ENCODE measurements around the gene BCAS3.

Gene BCAS3

DNA sequence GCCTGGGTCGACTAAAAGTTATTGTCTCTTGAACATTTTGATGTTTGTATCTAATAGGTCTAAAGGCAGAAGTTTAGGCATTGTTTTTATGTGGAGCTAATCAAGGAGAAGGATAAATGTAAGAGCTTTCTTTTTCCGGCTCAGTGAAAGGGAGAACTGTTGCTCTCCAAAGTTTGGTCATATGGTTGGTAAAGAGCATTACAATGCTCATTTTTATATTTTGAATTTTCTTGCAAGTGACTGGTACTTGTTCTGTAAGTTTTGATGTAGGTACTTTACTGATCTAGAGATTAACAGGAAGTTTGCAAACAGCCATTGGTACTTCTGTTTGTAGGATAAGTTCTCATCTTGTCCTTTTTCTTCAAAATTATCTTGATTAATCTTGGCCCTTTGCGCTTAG, 30.9 kb upstream of the BCAS3 start:
- H3K18ac ChIP-seq (ENCODE audit: low read length) = no peak overlapping the region
- H2AK5ac ChIP-seq (ENCODE audit: low read length) = no peak overlapping the region
- H3K4me2 ChIP-seq (ENCODE audit: low read length) = no peak overlapping the region
- H4K8ac ChIP-seq (ENCODE audit: low read depth, low read length) = no peak overlapping the region
- H3K79me1 ChIP-seq (ENCODE audit: low read length) = no peaks in the 10 kb centered on the region
- H3K4ac ChIP-seq (ENCODE audit: low read depth, low read length) = no peak overlapping the region
- no peaks in the 10 kb centered on the region for H3K4me1 ChIP-seq (ENCODE audit: control insufficient read depth, low read depth, low read length)
- no peak overlapping the region for H3K27ac ChIP-seq (ENCODE audit: low read depth, low read length)
- no peak overlapping the region for H2BK120ac ChIP-seq (ENCODE audit: low read depth, low read length)
- no peaks in the 10 kb centered on the region for H3K36me3 ChIP-seq (ENCODE audit: control insufficient read depth, insufficient read depth, low read length)
- H2BK15ac ChIP-seq (replicated peaks; ENCODE audit: low read depth) = no peak overlapping the region
- no peak for DNase-seq
- H3K4me3 ChIP-seq (ENCODE audit: low read length) = no peak overlapping the region
- no peaks in the 10 kb centered on the region for H3K79me2 ChIP-seq (ENCODE audit: control insufficient read depth, insufficient read depth, low read length)
- H3K23ac ChIP-seq (ENCODE audit: low read length) = no peak overlapping the region
- no CpG with 5 or more reads among the region's 3 CpGs for WGBS (ENCODE audit: extremely low coverage, insufficient coverage, low lambda C conversion rate)
- no peak overlapping the region for H3K56ac ChIP-seq (ENCODE audit: low read length)
- no peak overlapping the region for H2BK5ac ChIP-seq (ENCODE audit: low read length)
- no peak overlapping the region for H4K5ac ChIP-seq (ENCODE audit: low read length)
- H3K27me3 ChIP-seq (ENCODE audit: insufficient read depth, low read length, poor library complexity) = no peaks in the 10 kb centered on the region
- no peak overlapping the region for H3K9ac ChIP-seq (ENCODE audit: low read length)

DNA sequence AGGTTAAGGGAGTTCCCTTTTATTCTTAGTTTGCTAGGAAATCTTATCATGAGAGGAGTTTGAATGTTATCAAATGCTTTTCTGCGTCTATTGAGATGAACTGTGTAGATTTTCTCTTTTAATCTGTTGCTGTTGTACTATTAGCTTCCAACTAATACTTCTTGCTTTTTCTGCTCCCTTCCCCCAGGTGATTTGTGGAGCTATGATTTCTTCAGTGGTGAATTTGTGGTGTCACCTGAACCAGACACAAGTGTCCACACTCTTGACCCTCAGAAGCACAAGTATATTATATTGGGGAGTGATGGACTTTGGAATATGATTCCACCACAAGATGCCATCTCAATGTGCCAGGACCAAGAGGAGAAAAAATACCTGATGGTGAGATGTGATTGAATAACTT, 29.9 kb upstream of the BCAS3 start:
- no peak overlapping the region for H2BK15ac ChIP-seq (replicated peaks; ENCODE audit: low read depth)
- no peak overlapping the region for H4K5ac ChIP-seq (ENCODE audit: low read length)
- H3K4me1 ChIP-seq (ENCODE audit: control insufficient read depth, low read depth, low read length) = no peaks in the 10 kb centered on the region
- no peak overlapping the region for H4K8ac ChIP-seq (ENCODE audit: low read depth, low read length)
- DNase-seq = no peak
- WGBS (ENCODE audit: extremely low coverage, insufficient coverage, low lambda C conversion rate) = no CpG with 5 or more reads among the region's 1 CpG
- H3K9ac ChIP-seq (ENCODE audit: low read length) = no peak overlapping the region
- H2AK5ac ChIP-seq (ENCODE audit: low read length) = no peak overlapping the region
- no peak overlapping the region for H3K4ac ChIP-seq (ENCODE audit: low read depth, low read length)
- H3K27me3 ChIP-seq (ENCODE audit: insufficient read depth, low read length, poor library complexity) = no peaks in the 10 kb centered on the region
- H3K79me1 ChIP-seq (ENCODE audit: low read length) = no peaks in the 10 kb centered on the region
- no peak overlapping the region for H3K27ac ChIP-seq (ENCODE audit: low read depth, low read length)
- H3K4me2 ChIP-seq (ENCODE audit: low read length) = no peak overlapping the region
- H3K56ac ChIP-seq (ENCODE audit: low read length) = no peak overlapping the region
- H3K79me2 ChIP-seq (ENCODE audit: control insufficient read depth, insufficient read depth, low read length) = no peaks in the 10 kb centered on the region
- no peak overlapping the region for H3K4me3 ChIP-seq (ENCODE audit: low read length)
- H3K36me3 ChIP-seq (ENCODE audit: control insufficient read depth, insufficient read depth, low read length) = no peaks in the 10 kb centered on the region
- no peak overlapping the region for H3K18ac ChIP-seq (ENCODE audit: low read length)
- no peak overlapping the region for H2BK5ac ChIP-seq (ENCODE audit: low read length)
- H3K23ac ChIP-seq (ENCODE audit: low read length) = no peak overlapping the region
- no peak overlapping the region for H2BK120ac ChIP-seq (ENCODE audit: low read depth, low read length)

DNA sequence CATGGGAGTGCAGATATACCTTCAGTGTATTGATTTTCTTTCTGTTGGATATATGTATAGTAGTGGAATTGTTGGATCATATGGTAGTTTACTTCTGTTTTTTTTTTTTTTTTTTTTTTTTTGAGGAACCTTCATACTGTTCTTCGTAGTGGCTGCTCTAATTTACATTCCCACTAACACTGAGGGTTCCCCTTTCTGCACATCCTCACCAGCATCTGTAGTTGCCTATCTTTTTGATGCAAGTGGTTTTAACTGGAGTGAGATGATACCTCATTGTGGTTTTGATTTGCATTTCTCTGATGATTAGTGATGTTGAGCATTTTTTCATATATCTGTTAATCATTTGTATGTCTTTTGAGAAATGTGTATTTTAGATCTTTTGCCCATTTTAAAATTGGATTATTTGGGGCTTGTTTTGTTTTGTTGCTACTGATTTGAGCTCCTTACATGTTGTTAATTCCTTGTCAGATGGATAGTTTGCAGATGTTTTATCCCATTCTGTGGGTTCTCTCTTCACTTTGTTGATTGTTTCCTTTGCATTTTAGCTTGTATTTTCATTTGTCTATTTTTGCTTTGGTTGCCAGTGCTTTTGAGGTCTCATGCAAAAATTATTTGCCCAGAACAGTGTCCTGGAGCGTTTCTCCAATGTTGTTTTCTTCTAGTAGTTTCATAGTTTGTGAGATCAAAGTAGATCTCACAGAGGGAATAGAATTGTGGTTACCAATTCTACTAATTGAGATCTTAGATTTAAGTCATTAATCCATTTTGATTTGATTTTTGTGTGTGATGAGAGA, 25.0 kb upstream of the BCAS3 start:
- H3K23ac ChIP-seq (ENCODE audit: low read length) = no peak overlapping the region

DNA sequence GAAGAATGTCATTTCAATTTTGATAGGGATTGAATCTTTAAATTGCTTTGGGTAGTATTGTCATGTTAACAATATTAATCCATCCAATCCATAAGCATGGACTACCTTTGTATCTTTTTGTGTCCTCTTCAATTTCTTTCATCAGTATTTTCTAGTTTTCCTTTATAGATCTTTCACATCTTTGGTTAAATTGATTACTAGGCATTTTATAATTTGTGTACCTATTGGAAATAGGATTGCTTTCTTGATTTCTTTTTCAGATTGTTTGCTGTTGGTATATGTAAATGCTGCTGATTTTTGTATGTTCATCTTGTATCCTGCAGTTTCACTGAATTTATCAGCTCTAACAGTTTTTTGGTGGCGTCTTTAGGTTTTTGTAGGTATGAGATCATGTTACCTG, 24.1 kb upstream of the BCAS3 start:
- H3K9ac ChIP-seq (ENCODE audit: low read length) = no peak overlapping the region
- H2BK5ac ChIP-seq (ENCODE audit: low read length) = no peak overlapping the region
- no peak overlapping the region for H3K18ac ChIP-seq (ENCODE audit: low read length)
- no peaks in the 10 kb centered on the region for H3K36me3 ChIP-seq (ENCODE audit: control insufficient read depth, insufficient read depth, low read length)
- H3K4ac ChIP-seq (ENCODE audit: low read depth, low read length) = no peak overlapping the region
- no peak overlapping the region for H3K4me3 ChIP-seq (ENCODE audit: low read length)
- no peaks in the 10 kb centered on the region for H3K27me3 ChIP-seq (ENCODE audit: insufficient read depth, low read length, poor library complexity)
- H3K4me1 ChIP-seq (ENCODE audit: control insufficient read depth, low read depth, low read length) = no peaks in the 10 kb centered on the region
- WGBS (ENCODE audit: extremely low coverage, insufficient coverage, low lambda C conversion rate) = no CpG with 5 or more reads among the region's 1 CpG
- no peak overlapping the region for H2AK5ac ChIP-seq (ENCODE audit: low read length)
- H2BK15ac ChIP-seq (replicated peaks; ENCODE audit: low read depth) = no peak overlapping the region
- H4K8ac ChIP-seq (ENCODE audit: low read depth, low read length) = no peak overlapping the region
- H3K27ac ChIP-seq (ENCODE audit: low read depth, low read length) = no peak overlapping the region
- H3K79me1 ChIP-seq (ENCODE audit: low read length) = no peaks in the 10 kb centered on the region
- H4K5ac ChIP-seq (ENCODE audit: low read length) = no peak overlapping the region
- no peak overlapping the region for H2BK120ac ChIP-seq (ENCODE audit: low read depth, low read length)
- no peak for DNase-seq
- no peak overlapping the region for H3K56ac ChIP-seq (ENCODE audit: low read length)
- no peak overlapping the region for H3K4me2 ChIP-seq (ENCODE audit: low read length)
- H3K23ac ChIP-seq (ENCODE audit: low read length) = no peak overlapping the region
- H3K79me2 ChIP-seq (ENCODE audit: control insufficient read depth, insufficient read depth, low read length) = no peaks in the 10 kb centered on the region

More for the DNA sequence above, 25.0 kb upstream of the BCAS3 start:
- no peak overlapping the region for H3K4me3 ChIP-seq (ENCODE audit: low read length)
- no peak overlapping the region for H4K8ac ChIP-seq (ENCODE audit: low read depth, low read length)
- H3K27me3 ChIP-seq (ENCODE audit: insufficient read depth, low read length, poor library complexity) = no peaks in the 10 kb centered on the region
- no peaks in the 10 kb centered on the region for H3K79me2 ChIP-seq (ENCODE audit: control insufficient read depth, insufficient read depth, low read length)
- H2AK5ac ChIP-seq (ENCODE audit: low read length) = no peak overlapping the region
- no peak overlapping the region for H3K18ac ChIP-seq (ENCODE audit: low read length)
- no peak overlapping the region for H2BK15ac ChIP-seq (replicated peaks; ENCODE audit: low read depth)
- H3K4me2 ChIP-seq (ENCODE audit: low read length) = no peak overlapping the region
- H2BK5ac ChIP-seq (ENCODE audit: low read length) = no peak overlapping the region
- H3K4me1 ChIP-seq (ENCODE audit: control insufficient read depth, low read depth, low read length) = no peaks in the 10 kb centered on the region
- no peak overlapping the region for H3K27ac ChIP-seq (ENCODE audit: low read depth, low read length)
- H4K5ac ChIP-seq (ENCODE audit: low read length) = no peak overlapping the region
- no peak overlapping the region for H3K9ac ChIP-seq (ENCODE audit: low read length)
- no peak overlapping the region for H2BK120ac ChIP-seq (ENCODE audit: low read depth, low read length)
- no CpG with 5 or more reads among the region's 2 CpGs for WGBS (ENCODE audit: extremely low coverage, insufficient coverage, low lambda C conversion rate)
- H3K56ac ChIP-seq (ENCODE audit: low read length) = no peak overlapping the region
- H3K36me3 ChIP-seq (ENCODE audit: control insufficient read depth, insufficient read depth, low read length) = no peaks in the 10 kb centered on the region
- no peak for DNase-seq
- H3K79me1 ChIP-seq (ENCODE audit: low read length) = no peaks in the 10 kb centered on the region
- H3K4ac ChIP-seq (ENCODE audit: low read depth, low read length) = no peak overlapping the region

DNA sequence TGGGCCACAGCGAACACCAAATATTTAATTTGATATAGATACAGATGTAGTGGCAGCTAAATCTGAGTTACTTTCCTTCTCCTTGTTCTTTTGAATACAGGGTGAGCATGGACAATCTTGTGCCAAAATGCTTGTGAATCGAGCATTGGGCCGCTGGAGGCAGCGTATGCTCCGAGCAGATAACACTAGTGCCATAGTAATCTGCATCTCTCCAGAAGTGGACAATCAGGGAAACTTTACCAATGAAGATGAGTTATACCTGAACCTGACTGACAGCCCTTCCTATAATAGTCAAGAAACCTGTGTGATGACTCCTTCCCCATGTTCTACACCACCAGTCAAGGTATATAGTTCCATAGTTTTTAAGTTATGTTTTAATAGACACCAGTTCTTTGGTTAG, 21.2 kb upstream of the BCAS3 start:
- no peaks in the 10 kb centered on the region for H3K36me3 ChIP-seq (ENCODE audit: control insufficient read depth, insufficient read depth, low read length)

DNA sequence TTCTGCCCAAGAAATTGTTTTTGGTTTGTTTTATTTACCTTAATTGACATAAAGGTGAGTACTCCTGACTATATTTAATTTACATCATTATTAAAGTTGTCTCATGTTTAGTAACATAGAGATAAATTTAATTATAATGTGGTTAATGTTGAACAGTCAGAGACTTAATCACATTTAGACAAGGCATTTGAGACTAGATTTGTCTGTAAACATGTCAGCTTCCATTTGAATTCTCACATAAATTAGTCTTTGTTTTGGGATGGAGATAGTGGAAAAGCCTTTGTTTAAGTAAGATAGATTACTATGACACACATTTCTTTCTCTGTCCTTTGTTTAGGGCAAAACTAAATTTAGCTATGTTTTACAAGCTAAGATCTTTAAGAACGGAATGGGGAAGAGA, 18.5 kb upstream of the BCAS3 start:
- H2BK5ac ChIP-seq (ENCODE audit: low read length) = no peak overlapping the region
- WGBS (ENCODE audit: extremely low coverage, insufficient coverage, low lambda C conversion rate) = no CpG with 5 or more reads among the region's 1 CpG
- no peak overlapping the region for H2BK120ac ChIP-seq (ENCODE audit: low read depth, low read length)
- no peaks in the 10 kb centered on the region for H3K79me1 ChIP-seq (ENCODE audit: low read length)
- H3K4me3 ChIP-seq (ENCODE audit: low read length) = no peak overlapping the region
- no peak overlapping the region for H4K8ac ChIP-seq (ENCODE audit: low read depth, low read length)
- H2BK15ac ChIP-seq (replicated peaks; ENCODE audit: low read depth) = no peak overlapping the region
- no peak overlapping the region for H3K4ac ChIP-seq (ENCODE audit: low read depth, low read length)
- H3K27ac ChIP-seq (ENCODE audit: low read depth, low read length) = no peak overlapping the region
- H2AK5ac ChIP-seq (ENCODE audit: low read length) = no peak overlapping the region
- no peak overlapping the region for H3K4me2 ChIP-seq (ENCODE audit: low read length)
- no peaks in the 10 kb centered on the region for H3K36me3 ChIP-seq (ENCODE audit: control insufficient read depth, insufficient read depth, low read length)
- H3K79me2 ChIP-seq (ENCODE audit: control insufficient read depth, insufficient read depth, low read length) = no peaks in the 10 kb centered on the region
- H3K56ac ChIP-seq (ENCODE audit: low read length) = no peak overlapping the region
- H3K4me1 ChIP-seq (ENCODE audit: control insufficient read depth, low read depth, low read length) = no peaks in the 10 kb centered on the region
- H3K27me3 ChIP-seq (ENCODE audit: insufficient read depth, low read length, poor library complexity) = no peaks in the 10 kb centered on the region
- no peak overlapping the region for H3K9ac ChIP-seq (ENCODE audit: low read length)
- H4K5ac ChIP-seq (ENCODE audit: low read length) = no peak overlapping the region
- DNase-seq = no peak
- no peak overlapping the region for H3K18ac ChIP-seq (ENCODE audit: low read length)
- H3K23ac ChIP-seq (ENCODE audit: low read length) = no peak overlapping the region

More for the DNA sequence above, 21.2 kb upstream of the BCAS3 start:
- Histone ChIP-seq H4K5ac (ENCODE audit: low read length) (no peak overlapping the region), H3K4ac (ENCODE audit: low read depth, low read length) (no peak overlapping the region), H4K8ac (ENCODE audit: low read depth, low read length) (no peak overlapping the region), H2BK5ac (ENCODE audit: low read length) (no peak overlapping the region), H3K4me3 (ENCODE audit: low read length) (no peak overlapping the region), H2BK15ac (replicated peaks; ENCODE audit: low read depth) (no peak overlapping the region), H3K9ac (ENCODE audit: low read length) (no peak overlapping the region), H3K4me1 (ENCODE audit: control insufficient read depth, low read depth, low read length) (no peaks in the 10 kb centered on the region), H3K79me2 (ENCODE audit: control insufficient read depth, insufficient read depth, low read length) (no peaks in the 10 kb centered on the region), H2AK5ac (ENCODE audit: low read length) (no peak overlapping the region), H3K27me3 (ENCODE audit: insufficient read depth, low read length, poor library complexity) (no peaks in the 10 kb centered on the region), H3K27ac (ENCODE audit: low read depth, low read length) (no peak overlapping the region), H3K18ac (ENCODE audit: low read length) (no peak overlapping the region), H3K56ac (ENCODE audit: low read length) (no peak overlapping the region), H3K79me1 (ENCODE audit: low read length) (no peaks in the 10 kb centered on the region), H3K4me2 (ENCODE audit: low read length) (no peak overlapping the region), H3K23ac (ENCODE audit: low read length) (no peak overlapping the region), H2BK120ac (ENCODE audit: low read depth, low read length) (no peak overlapping the region)
- no CpG with 5 or more reads among the region's 5 CpGs for WGBS (ENCODE audit: extremely low coverage, insufficient coverage, low lambda C conversion rate)
- no peak for DNase-seq

Data from mesendoderm (in vitro differentiated cells).